ENCODE measurements around the gene OSBP2. TPM values are rescaled to one million over a fixed set of nuclear protein-coding genes. Genes with fewer than 3 reads are reported as not detected.
A peak's percentile ranks its signal among the peaks of the same experiment; 100 is the strongest.

OSBP2 gene, protein sequence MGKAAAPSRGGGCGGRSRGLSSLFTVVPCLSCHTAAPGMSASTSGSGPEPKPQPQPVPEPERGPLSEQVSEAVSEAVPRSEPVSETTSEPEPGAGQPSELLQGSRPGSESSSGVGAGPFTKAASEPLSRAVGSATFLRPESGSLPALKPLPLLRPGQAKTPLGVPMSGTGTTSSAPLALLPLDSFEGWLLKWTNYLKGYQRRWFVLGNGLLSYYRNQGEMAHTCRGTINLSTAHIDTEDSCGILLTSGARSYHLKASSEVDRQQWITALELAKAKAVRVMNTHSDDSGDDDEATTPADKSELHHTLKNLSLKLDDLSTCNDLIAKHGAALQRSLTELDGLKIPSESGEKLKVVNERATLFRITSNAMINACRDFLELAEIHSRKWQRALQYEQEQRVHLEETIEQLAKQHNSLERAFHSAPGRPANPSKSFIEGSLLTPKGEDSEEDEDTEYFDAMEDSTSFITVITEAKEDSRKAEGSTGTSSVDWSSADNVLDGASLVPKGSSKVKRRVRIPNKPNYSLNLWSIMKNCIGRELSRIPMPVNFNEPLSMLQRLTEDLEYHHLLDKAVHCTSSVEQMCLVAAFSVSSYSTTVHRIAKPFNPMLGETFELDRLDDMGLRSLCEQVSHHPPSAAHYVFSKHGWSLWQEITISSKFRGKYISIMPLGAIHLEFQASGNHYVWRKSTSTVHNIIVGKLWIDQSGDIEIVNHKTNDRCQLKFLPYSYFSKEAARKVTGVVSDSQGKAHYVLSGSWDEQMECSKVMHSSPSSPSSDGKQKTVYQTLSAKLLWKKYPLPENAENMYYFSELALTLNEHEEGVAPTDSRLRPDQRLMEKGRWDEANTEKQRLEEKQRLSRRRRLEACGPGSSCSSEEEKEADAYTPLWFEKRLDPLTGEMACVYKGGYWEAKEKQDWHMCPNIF
- polyA plus RNA-seq (2013): 0.17 and 0.21 TPM in 2 replicates

DNA sequence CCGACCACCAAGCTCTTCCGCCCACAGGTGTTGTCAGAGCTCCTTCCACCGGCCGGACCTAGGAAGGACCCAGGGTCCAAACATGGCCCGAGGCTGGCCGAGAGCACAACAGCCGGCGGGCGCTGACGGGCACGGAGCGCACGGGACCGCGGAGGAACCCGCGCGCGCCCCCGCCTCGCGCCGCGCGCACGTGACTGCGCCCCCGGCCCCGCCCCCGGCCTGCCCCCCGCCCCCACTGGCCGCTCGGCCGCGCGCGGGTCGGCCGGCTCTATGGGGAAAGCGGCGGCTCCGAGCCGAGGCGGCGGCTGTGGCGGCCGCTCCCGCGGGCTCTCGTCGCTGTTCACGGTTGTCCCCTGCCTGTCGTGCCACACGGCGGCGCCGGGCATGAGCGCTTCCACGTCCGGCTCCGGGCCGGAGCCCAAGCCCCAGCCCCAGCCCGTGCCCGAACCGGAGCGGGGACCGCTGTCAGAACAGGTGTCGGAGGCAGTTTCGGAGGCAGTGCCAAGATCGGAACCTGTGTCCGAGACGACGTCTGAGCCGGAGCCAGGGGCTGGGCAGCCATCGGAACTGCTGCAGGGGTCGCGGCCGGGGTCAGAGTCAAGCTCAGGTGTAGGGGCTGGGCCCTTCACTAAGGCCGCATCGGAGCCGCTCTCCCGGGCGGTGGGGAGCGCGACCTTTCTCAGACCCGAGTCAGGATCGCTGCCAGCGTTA, at the start of gene OSBP2:
Gene OSBP2 (plus strand): TSS at position 235 of the 711 bp plus-strand sequence. CDS start 36 bp downstream, at position 271.
- peak within 1 kb of the TSS; percentile 29 for H3K14ac ChIP-seq (ENCODE audit: low read length)
- no peak within 1 kb of the TSS for H2BK5ac ChIP-seq (ENCODE audit: low read depth, low read length, poor library complexity)
- H2AFZ ChIP-seq (ENCODE audit: insufficient read depth, low read length, poor library complexity): peak within 1 kb of the TSS; percentile 85
- no peak within 1 kb of the TSS for H3K27ac ChIP-seq (ENCODE audit: low read depth, low read length)
- H4K91ac ChIP-seq (ENCODE audit: low read depth, low read length): peak within 1 kb of the TSS; percentile 15
- peaks cover 4% of the 10 kb centered on the region for H3K9me3 ChIP-seq (ENCODE audit: insufficient read depth, low read depth, low read length)
- peak within 1 kb of the TSS; percentile 87 for H3K18ac ChIP-seq (ENCODE audit: low read length)
- H3K23ac ChIP-seq (ENCODE audit: low read length): no peak within 1 kb of the TSS
- no peak within 1 kb of the TSS for H2BK120ac ChIP-seq (ENCODE audit: insufficient read depth, low read length, poor library complexity)
- no peak within 1 kb of the TSS for H3K9ac ChIP-seq (ENCODE audit: low read length)
- H3K27me3 ChIP-seq (ENCODE audit: insufficient read depth, low read length): peaks cover 16% of the 10 kb centered on the region
- peaks cover 4% of the 10 kb centered on the region for H3K79me1 ChIP-seq (ENCODE audit: low read length)
- H3K4me3 ChIP-seq (ENCODE audit: low read depth, low read length): peak within 1 kb of the TSS; percentile 73
- no peaks in the 10 kb centered on the region for H3K79me2 ChIP-seq (ENCODE audit: control insufficient read depth, insufficient read depth, low read length, poor library complexity)
- no peaks in the 10 kb centered on the region for H3K36me3 ChIP-seq (ENCODE audit: control insufficient read depth in 1 of 2, insufficient read depth in 2 of 2, low read length in 2 of 2)
- peak within 1 kb of the TSS; percentile 63 for H4K12ac ChIP-seq (ENCODE audit: low read depth, low read length)
- H4K8ac ChIP-seq (ENCODE audit: low read depth, low read length): peak within 1 kb of the TSS; percentile 72
- H3K4me2 ChIP-seq (ENCODE audit: low read length): peak within 1 kb of the TSS; percentile 85
- H3K4me1 ChIP-seq (ENCODE audit: control insufficient read depth in 1 of 2, insufficient read depth in 2 of 2, low read length in 2 of 2): peaks cover 0 to 5% of the 10 kb centered on the region in 2 experiments
- H3K4ac ChIP-seq (ENCODE audit: low read depth, low read length): no peak within 1 kb of the TSS
- DNase-seq: peak in 1 of 2 donors; percentile 18
- no peak within 1 kb of the TSS for H2BK12ac ChIP-seq (ENCODE audit: low read length)
- H2AK5ac ChIP-seq (ENCODE audit: low read length): no peak within 1 kb of the TSS
- WGBS (ENCODE audit: extremely low coverage, insufficient coverage, insufficient read length): no CpG with 5 or more reads among the region's 88 CpGs

DNA sequence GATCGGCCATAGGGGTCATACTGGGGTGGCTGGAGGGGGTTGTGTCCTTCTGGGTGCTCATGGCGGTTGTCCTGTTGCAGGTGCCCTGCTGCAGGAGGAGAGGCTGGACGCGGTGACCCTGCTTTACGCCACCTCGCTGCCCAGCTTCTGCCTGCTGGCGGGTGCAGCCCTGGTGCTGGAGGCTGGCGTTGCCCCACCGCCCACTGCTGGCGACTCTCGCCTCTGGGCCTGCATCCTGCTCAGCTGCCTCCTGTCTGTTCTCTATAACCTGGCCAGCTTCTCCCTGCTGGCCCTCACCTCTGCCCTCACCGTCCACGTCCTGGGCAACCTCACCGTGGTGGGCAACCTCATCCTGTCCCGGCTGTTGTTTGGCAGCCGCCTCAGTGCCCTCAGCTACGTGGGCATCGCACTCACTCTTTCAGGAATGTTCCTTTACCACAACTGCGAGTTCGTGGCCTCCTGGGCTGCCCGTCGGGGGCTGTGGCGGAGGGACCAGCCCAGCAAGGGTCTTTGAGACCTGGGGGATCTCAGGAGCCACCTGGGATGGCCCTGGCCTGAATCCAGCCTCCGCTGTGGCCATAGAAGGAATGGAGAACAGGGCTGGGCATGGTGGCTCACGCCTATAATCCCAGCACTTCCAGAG, 48.0 kb upstream of the OSBP2 start:
- H3K4ac ChIP-seq (ENCODE audit: low read depth, low read length): no peak overlapping the region
- H2AK5ac ChIP-seq (ENCODE audit: low read length): no peak overlapping the region
- no peak overlapping the region for H3K27ac ChIP-seq (ENCODE audit: low read depth, low read length)
- no peak overlapping the region for H3K4me2 ChIP-seq (ENCODE audit: low read length)
- no peak overlapping the region for H2AFZ ChIP-seq (ENCODE audit: insufficient read depth, low read length, poor library complexity)
- no peak overlapping the region for H3K4me3 ChIP-seq (ENCODE audit: low read depth, low read length)
- H3K9ac ChIP-seq (ENCODE audit: low read length): no peak overlapping the region
- H2BK5ac ChIP-seq (ENCODE audit: low read depth, low read length, poor library complexity): no peak overlapping the region
- no peak overlapping the region for H3K14ac ChIP-seq (ENCODE audit: low read length)
- H3K79me1 ChIP-seq (ENCODE audit: low read length): no peaks in the 10 kb centered on the region
- H2BK120ac ChIP-seq (ENCODE audit: insufficient read depth, low read length, poor library complexity): no peak overlapping the region
- no peak overlapping the region for H3K18ac ChIP-seq (ENCODE audit: low read length)
- H3K79me2 ChIP-seq (ENCODE audit: control insufficient read depth, insufficient read depth, low read length, poor library complexity): no peaks in the 10 kb centered on the region
- no peaks in the 10 kb centered on the region for H3K9me3 ChIP-seq (ENCODE audit: insufficient read depth, low read depth, low read length)
- DNase-seq: no peak
- H4K91ac ChIP-seq (ENCODE audit: low read depth, low read length): no peak overlapping the region
- no peaks in the 10 kb centered on the region for H3K4me1 ChIP-seq (ENCODE audit: control insufficient read depth in 1 of 2, insufficient read depth in 2 of 2, low read length in 2 of 2)
- no peaks in the 10 kb centered on the region for H3K36me3 ChIP-seq (ENCODE audit: control insufficient read depth in 1 of 2, insufficient read depth in 2 of 2, low read length in 2 of 2)
- no peak overlapping the region for H2BK12ac ChIP-seq (ENCODE audit: low read length)
- WGBS (ENCODE audit: extremely low coverage, insufficient coverage, insufficient read length): no CpG with 5 or more reads among the region's 25 CpGs
- H4K8ac ChIP-seq (ENCODE audit: low read depth, low read length): no peak overlapping the region
- no peaks in the 10 kb centered on the region for H3K27me3 ChIP-seq (ENCODE audit: insufficient read depth, low read length)
- no peak overlapping the region for H3K23ac ChIP-seq (ENCODE audit: low read length)
- no peak overlapping the region for H4K12ac ChIP-seq (ENCODE audit: low read depth, low read length)

DNA sequence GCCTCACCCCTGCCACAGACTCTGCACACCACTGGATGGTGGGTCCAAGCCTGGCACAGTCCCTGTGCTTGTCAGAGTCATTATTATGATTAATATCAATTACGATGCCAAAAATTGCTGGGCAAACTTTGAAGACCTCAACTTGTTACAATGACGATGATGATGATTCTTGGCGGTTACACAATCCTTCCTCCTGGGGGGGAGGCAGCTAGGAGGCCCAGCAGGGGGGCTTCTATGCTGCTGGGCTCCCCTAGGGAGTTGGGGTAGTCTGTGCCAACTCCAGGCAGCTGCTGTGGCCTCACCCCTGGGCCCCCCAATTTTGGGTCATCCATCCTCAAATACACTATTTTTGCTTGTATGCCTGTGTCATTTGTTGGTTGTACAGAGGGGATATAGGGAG, 47.1 kb upstream of the OSBP2 start:
- H2BK5ac ChIP-seq (ENCODE audit: low read depth, low read length, poor library complexity): no peak overlapping the region
- no peak overlapping the region for H3K4ac ChIP-seq (ENCODE audit: low read depth, low read length)
- no peak overlapping the region for H3K27ac ChIP-seq (ENCODE audit: low read depth, low read length)
- H3K9me3 ChIP-seq (ENCODE audit: insufficient read depth, low read depth, low read length): no peaks in the 10 kb centered on the region
- no peak overlapping the region for H2BK120ac ChIP-seq (ENCODE audit: insufficient read depth, low read length, poor library complexity)
- no peaks in the 10 kb centered on the region for H3K79me1 ChIP-seq (ENCODE audit: low read length)
- H3K23ac ChIP-seq (ENCODE audit: low read length): no peak overlapping the region
- no peak overlapping the region for H2BK12ac ChIP-seq (ENCODE audit: low read length)
- no peaks in the 10 kb centered on the region for H3K27me3 ChIP-seq (ENCODE audit: insufficient read depth, low read length)
- no peak overlapping the region for H4K12ac ChIP-seq (ENCODE audit: low read depth, low read length)
- H3K79me2 ChIP-seq (ENCODE audit: control insufficient read depth, insufficient read depth, low read length, poor library complexity): no peaks in the 10 kb centered on the region
- no CpG with 5 or more reads among the region's 3 CpGs for WGBS (ENCODE audit: extremely low coverage, insufficient coverage, insufficient read length)
- H3K14ac ChIP-seq (ENCODE audit: low read length): no peak overlapping the region
- H2AK5ac ChIP-seq (ENCODE audit: low read length): no peak overlapping the region
- no peaks in the 10 kb centered on the region for H3K4me1 ChIP-seq (ENCODE audit: control insufficient read depth in 1 of 2, insufficient read depth in 2 of 2, low read length in 2 of 2)
- H3K4me2 ChIP-seq (ENCODE audit: low read length): no peak overlapping the region
- DNase-seq: no peak
- H3K36me3 ChIP-seq (ENCODE audit: control insufficient read depth in 1 of 2, insufficient read depth in 2 of 2, low read length in 2 of 2): no peaks in the 10 kb centered on the region
- no peak overlapping the region for H3K4me3 ChIP-seq (ENCODE audit: low read depth, low read length)
- no peak overlapping the region for H2AFZ ChIP-seq (ENCODE audit: insufficient read depth, low read length, poor library complexity)
- H4K8ac ChIP-seq (ENCODE audit: low read depth, low read length): no peak overlapping the region
- no peak overlapping the region for H3K18ac ChIP-seq (ENCODE audit: low read length)
- no peak overlapping the region for H4K91ac ChIP-seq (ENCODE audit: low read depth, low read length)
- H3K9ac ChIP-seq (ENCODE audit: low read length): no peak overlapping the region

DNA sequence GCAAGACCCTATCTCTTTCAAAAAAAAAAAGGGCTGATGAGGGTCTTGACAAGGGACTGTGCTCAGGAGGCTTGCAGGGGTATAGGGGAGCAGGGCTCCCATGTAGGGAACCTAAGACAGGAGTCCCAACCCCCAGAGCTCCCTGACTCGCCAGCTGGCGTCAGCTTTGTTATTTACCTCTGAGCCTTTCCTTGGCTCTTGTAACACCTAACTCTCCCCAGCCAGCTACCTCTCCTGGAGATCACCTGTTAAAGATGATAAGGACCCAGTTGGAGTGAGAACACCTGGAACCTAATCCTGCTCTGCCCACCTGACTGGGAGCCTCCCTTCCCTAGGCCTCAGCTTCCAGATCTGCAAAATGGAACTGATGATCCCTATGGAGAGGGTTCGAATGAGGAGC, 45.8 kb upstream of the OSBP2 start:
- WGBS (ENCODE audit: extremely low coverage, insufficient coverage, insufficient read length): no CpG with 5 or more reads among the region's 3 CpGs

More for the DNA sequence above, 45.8 kb upstream of the OSBP2 start:
- no peak overlapping the region for H3K9ac ChIP-seq (ENCODE audit: low read length)
- no peak overlapping the region for H2BK120ac ChIP-seq (ENCODE audit: insufficient read depth, low read length, poor library complexity)
- DNase-seq: no peak
- H3K9me3 ChIP-seq (ENCODE audit: insufficient read depth, low read depth, low read length): no peaks in the 10 kb centered on the region
- no peak overlapping the region for H2BK12ac ChIP-seq (ENCODE audit: low read length)
- no peak overlapping the region for H3K14ac ChIP-seq (ENCODE audit: low read length)
- no peak overlapping the region for H3K27ac ChIP-seq (ENCODE audit: low read depth, low read length)
- H4K8ac ChIP-seq (ENCODE audit: low read depth, low read length): no peak overlapping the region
- no peak overlapping the region for H4K12ac ChIP-seq (ENCODE audit: low read depth, low read length)
- no peaks in the 10 kb centered on the region for H3K79me1 ChIP-seq (ENCODE audit: low read length)
- H2AFZ ChIP-seq (ENCODE audit: insufficient read depth, low read length, poor library complexity): no peak overlapping the region
- no peaks in the 10 kb centered on the region for H3K4me1 ChIP-seq (ENCODE audit: control insufficient read depth in 1 of 2, insufficient read depth in 2 of 2, low read length in 2 of 2)
- H3K4me3 ChIP-seq (ENCODE audit: low read depth, low read length): no peak overlapping the region
- no peak overlapping the region for H2AK5ac ChIP-seq (ENCODE audit: low read length)
- H3K18ac ChIP-seq (ENCODE audit: low read length): no peak overlapping the region
- H4K91ac ChIP-seq (ENCODE audit: low read depth, low read length): no peak overlapping the region
- H3K36me3 ChIP-seq (ENCODE audit: control insufficient read depth in 1 of 2, insufficient read depth in 2 of 2, low read length in 2 of 2): no peaks in the 10 kb centered on the region
- H3K79me2 ChIP-seq (ENCODE audit: control insufficient read depth, insufficient read depth, low read length, poor library complexity): no peaks in the 10 kb centered on the region
- no peak overlapping the region for H3K4ac ChIP-seq (ENCODE audit: low read depth, low read length)
- H2BK5ac ChIP-seq (ENCODE audit: low read depth, low read length, poor library complexity): no peak overlapping the region
- no peak overlapping the region for H3K4me2 ChIP-seq (ENCODE audit: low read length)
- H3K27me3 ChIP-seq (ENCODE audit: insufficient read depth, low read length): no peaks in the 10 kb centered on the region
- H3K23ac ChIP-seq (ENCODE audit: low read length): no peak overlapping the region
